Endothelial cell (in vitro differentiated cells): ENCODE data around the gene OLFM1. TPM values are rescaled to one million over a fixed set of nuclear protein-coding genes. Genes with fewer than 3 reads are reported as not detected.

Source experiments
- DNase-seq: peaks from one replicate; pipeline ENCODE4 v3.0.0; 2021; ENCODE audit warnings: low spot score
- H3K27ac Mint-ChIP-seq: one replicate; pipeline ENCODE4 v1.8.0; 2021; ENCODE audit warnings: mixed read lengths, inconsistent platforms; ENCODE audit not compliant: unreplicated experiment
- H3K27me3 Mint-ChIP-seq: one replicate; pipeline ENCODE4 v1.8.0; 2021; ENCODE audit warnings: mild to moderate bottlenecking, moderate library complexity, mixed read lengths, inconsistent platforms; ENCODE audit not compliant: unreplicated experiment
- H3K36me3 Mint-ChIP-seq: one replicate; pipeline ENCODE4 v1.8.0; 2021; ENCODE audit warnings: mild to moderate bottlenecking, low read depth, mixed read lengths, inconsistent platforms; ENCODE audit not compliant: unreplicated experiment
- H3K4me1 Mint-ChIP-seq: one replicate; pipeline ENCODE4 v1.8.0; 2021; ENCODE audit warnings: mild to moderate bottlenecking, mixed read lengths, inconsistent platforms; ENCODE audit not compliant: unreplicated experiment
- H3K4me3 Mint-ChIP-seq: one replicate; pipeline ENCODE4 v1.8.0; 2021; ENCODE audit warnings: mild to moderate bottlenecking, mixed read lengths, inconsistent platforms; ENCODE audit not compliant: unreplicated experiment
- H3K9me3 Mint-ChIP-seq: one replicate; pipeline ENCODE4 v1.8.0; 2021; ENCODE audit warnings: mixed read lengths, inconsistent platforms; ENCODE audit not compliant: unreplicated experiment
- CTCF ChIP-seq: fragments of 200-600 bp; sonication (generic); IDR thresholded peaks from one replicate; pipeline ENCODE4 v1.5.0; 2021; ENCODE audit warnings: antibody characterized with exemption; ENCODE audit not compliant: unreplicated experiment
- total RNA-seq: library from RNA; stranded (reverse); fragmentation: NEBNext Ultra II Directional; extraction: Animal tissue kit (Norgen Biotek cat#: 25700); gene quantifications from one replicate; pipeline ENCODE4 v1.2.1, GENCODE V29; 2021; ENCODE audit not compliant: unreplicated experiment

OLFM1 gene
- total RNA-seq, 1 donor from 2014 or later: 0.74 TPM

- no peak for TF ChIP-seq CTCF
- DNase-seq: no peak
- Mint-ChIP-seq H3K27ac (no peak overlapping the region), H3K9me3 (no peaks in the 10 kb centered on the region), H3K4me3 (no peak overlapping the region), H3K4me1 (peaks cover 7% of the 10 kb centered on the region), H3K36me3 (peaks cover 3% of the 10 kb centered on the region), H3K27me3 (peaks cover 27% of the 10 kb centered on the region)
Measured at GRCh38 chr9:135086597-135087488, 625 bp upstream of the OLFM1 start.

- peak; percentile 20 for DNase-seq
- no peaks in the 10 kb centered on the region for H3K9me3 Mint-ChIP-seq
- H3K4me3 Mint-ChIP-seq: no peak overlapping the region
- H3K27ac Mint-ChIP-seq: no peak overlapping the region
- H3K4me1 Mint-ChIP-seq: peaks cover 7% of the 10 kb centered on the region
- TF ChIP-seq CTCF: no peak
- H3K27me3 Mint-ChIP-seq: peaks cover 27% of the 10 kb centered on the region
- H3K36me3 Mint-ChIP-seq: peaks cover 3% of the 10 kb centered on the region
Measured at GRCh38 chr9:135087899-135088347, 455 bp downstream of the OLFM1 start.

GRCh38 chr9:135088348-135088978, 995 bp downstream of the OLFM1 start:
- Mint-ChIP-seq H3K9me3 (no peaks in the 10 kb centered on the region), H3K27ac (no peak overlapping the region), H3K27me3 (peaks cover 25% of the 10 kb centered on the region), H3K4me1 (peaks cover 7% of the 10 kb centered on the region), H3K4me3 (no peak overlapping the region), H3K36me3 (peaks cover 3% of the 10 kb centered on the region)
- no peak for TF ChIP-seq CTCF
- no peak for DNase-seq

GRCh38 chr9:135088979-135089847, 1.7 kb downstream of the OLFM1 start:
- Mint-ChIP-seq H3K4me1 (peaks cover 7% of the 10 kb centered on the region), H3K27ac (no peak overlapping the region), H3K27me3 (peaks cover 23% of the 10 kb centered on the region), H3K4me3 (no peak overlapping the region), H3K9me3 (no peaks in the 10 kb centered on the region), H3K36me3 (peaks cover 3% of the 10 kb centered on the region)
- no peak for DNase-seq
- TF ChIP-seq CTCF: no peak
